GM12878 (cell line): ENCODE measurements around the gene DPY19L3. TPM values are rescaled to one million over a fixed set of nuclear protein-coding genes. Genes with fewer than 3 reads are reported as not detected.
"Not testable (repeated sequence)": the region's sequence is repeated elsewhere in the genome, so short reads cannot be mapped to it uniquely, and the experiment has no call there.

Source experiments
- ATAC-seq: fragments of 200-7000 bp; cut with Tn5 transposase; 3 replicates; pipeline ENCODE4 v1.9.1; 2020; ENCODE audit warnings: mild to moderate bottlenecking, moderate library complexity
- BruUV-seq: library from RNA; stranded (reverse); fragments of 400-500 nt; replicated peaks from 2 replicates; lab custom pipeline; 2021; lab: Mats Ljungman, UMichigan
- CTCF ChIA-PET: fragments of 300-600 bp; sonication (Branson Sonifier 250); formaldehyde crosslinking; extraction: SDS; loops from one replicate; lab custom pipeline; 2021; ENCODE audit warnings: inconsistent platforms; lab: Yijun Ruan, JAX
- POLR2A ChIA-PET: fragments of 350-600 bp; formaldehyde crosslinking; extraction: SDS; loops from one replicate; lab custom pipeline; 2021; ENCODE audit warnings: inconsistent platforms; lab: Charles Lee
- RAD21 ChIA-PET: fragments of 300-600 bp; sonication (Branson Sonifier 250); formaldehyde crosslinking; loops from one replicate; lab custom pipeline; 2023; ENCODE audit warnings: antibody characterized with exemption; ENCODE audit not compliant: unreplicated experiment; lab: Charles Lee
- SMC1A ChIA-PET: fragments of 300-600 bp; sonication (Branson Sonifier 250); formaldehyde crosslinking; loops from one replicate; lab custom pipeline; 2023; ENCODE audit not compliant: unreplicated experiment, uncharacterized antibody; lab: Charles Lee
- DNase-seq: peaks from one replicate; pipeline ENCODE4 v3.0.0-alpha.2; 2011; ENCODE audit warnings: low read depth, low spot score
- FAIRE-seq: peaks from 3 replicates; lab custom pipeline; 2011; peaks lifted over from hg19 to GRCh38; lab: Jason Lieb, UNC
- H2AFZ ChIP-seq: 2 replicates; pipeline ENCODE4 v1.6.0; 2011; ENCODE audit warnings: low read depth, low read length, control low read depth; ENCODE audit not compliant: control insufficient read depth
- H3K27ac ChIP-seq: 2 replicates; pipeline ENCODE4 v1.5.1; 2011; ENCODE audit warnings: control low read depth; ENCODE audit not compliant: control insufficient read depth, insufficient read depth
- H3K27me3 ChIP-seq, 2 experiments: replicated peaks in 1 of 2; 2 replicates each; pipeline versions ENCODE4 v1.6.0 to v1.6.1; 2011; ENCODE audit warnings: low read length in 1 of 2; ENCODE audit not compliant: control insufficient read depth in 2 of 2, insufficient read depth in 2 of 2
- H3K36me3 ChIP-seq, 2 experiments: 2 replicates each; pipeline ENCODE4 v1.5.1; 2011; ENCODE audit warnings: low read length in 1 of 2; ENCODE audit not compliant: control insufficient read depth in 2 of 2, insufficient read depth in 2 of 2
- H3K4me1 ChIP-seq: 2 replicates; pipeline ENCODE4 v1.6.1; 2011; ENCODE audit warnings: mild to moderate bottlenecking, low read length, moderate library complexity, mixed read lengths; ENCODE audit not compliant: control insufficient read depth, insufficient read depth
- H3K4me2 ChIP-seq: 2 replicates; pipeline ENCODE4 v1.6.0; 2011; ENCODE audit warnings: control low read depth; ENCODE audit not compliant: control insufficient read depth, insufficient read depth
- H3K4me3 ChIP-seq: fragments of 200-600 bp; sonication (generic); 2 replicates; pipeline ENCODE4 v1.5.1; 2016
- H3K79me2 ChIP-seq: 2 replicates; pipeline ENCODE4 v1.6.0; 2011; ENCODE audit warnings: low read length; ENCODE audit not compliant: control insufficient read depth, insufficient read depth
- H3K9ac ChIP-seq: 2 replicates; pipeline ENCODE4 v1.8.0; 2011; ENCODE audit warnings: low read length, control low read depth, mixed read lengths; ENCODE audit not compliant: control insufficient read depth, insufficient read depth
- H3K9me3 ChIP-seq: replicated peaks from 3 replicates; pipeline ENCODE4 v1.5.1; 2011; ENCODE audit warnings: mild to moderate bottlenecking, low read length; ENCODE audit not compliant: control insufficient read depth, insufficient read depth
- H4K20me1 ChIP-seq: 2 replicates; pipeline ENCODE4 v1.6.0; 2011; ENCODE audit not compliant: control insufficient read depth, insufficient read depth
- FOS ChIP-seq: IDR thresholded peaks from 3 replicates; pipeline ENCODE4 v1.6.1; 2011; ENCODE audit warnings: borderline replicate concordance; ENCODE audit not compliant: insufficient read length; ENCODE audit errors: extremely low read depth
- HDAC6 ChIP-seq: fragments of 200-600 bp; sonication (generic); IDR thresholded peaks from one replicate; pipeline ENCODE4 v1.8.0; 2017; ENCODE audit warnings: antibody characterized with exemption; ENCODE audit not compliant: unreplicated experiment
- MTA2 ChIP-seq: fragments of 450-650 bp; IDR thresholded peaks from 2 replicates; pipeline ENCODE4 v1.6.1; 2016; ENCODE audit warnings: low read depth, mild to moderate bottlenecking, moderate library complexity
- NR2F1 ChIP-seq: fragments of 450-650 bp; conservative IDR thresholded peaks from 2 replicates; pipeline ENCODE4 v1.6.1; 2017; ENCODE audit warnings: mild to moderate bottlenecking
- RAD51 ChIP-seq: fragments of 450-650 bp; IDR thresholded peaks from 2 replicates; pipeline ENCODE4 v1.6.1; 2016; ENCODE audit warnings: moderate library complexity, mild to moderate bottlenecking, inconsistent platforms
- WGBS: methylation state at CpG from one replicate; pipeline ENCODE4 v1.1.6; 2016; ENCODE audit warnings: low lambda C conversion rate; ENCODE audit not compliant: insufficient replicate concordance, insufficient coverage; ENCODE audit errors: missing lambda C conversion rate; 5-methylcytosine and 5-hydroxymethylcytosine counted together
- in situ Hi-C: fragments of 300-500 bp; cut with MboI; formaldehyde crosslinking; loops from 9 replicates; pipeline ENCODE4 v1.14.3; 2018; ENCODE audit warnings: mixed read lengths
- intact Hi-C: fragments of 100-400 bp; cut with micrococcal nuclease; formaldehyde crosslinking; loops from one replicate; pipeline ENCODE4 v1.14.2; 2022; ENCODE audit not compliant: unreplicated experiment
- polyA plus RNA-seq, 11 experiments: library from polyadenylated mRNA; depleted of rRNA in 4 of 11; unstranded in 6 of 11; stranded (reverse) in 5 of 11; fragments of >200 nt; fragmentation: Nextera tagmentation in 4 of 11; fragmentation: Illumina TruSeq in 1 of 11; extraction: Ambion mirVana in 4 of 11; extraction: Trizol in 1 of 11; gene quantifications; 1 replicate in 1 of 11; 2 replicates in 10 of 11; pipeline versions ENCODE4 v1.2.1 to v1.2.3, GENCODE V29; 2011 to 2016; ENCODE audit warnings: inconsistent platforms in 2 of 11, missing spikeins in 2 of 11, low read depth in 1 of 11
- total RNA-seq, 4 experiments: library from RNA; depleted of rRNA in 3 of 4; stranded (reverse); fragments of >200 nt in 3 of 4; fragmentation: Illumina TruSeq in 1 of 4; extraction: Trizol in 1 of 4; gene quantifications; 2 replicates each; pipeline versions ENCODE4 v1.2.1 to v1.2.3, GENCODE V29; 2013 to 2021

DPY19L3 gene
- total and polyA plus RNA-seq, 10 of the 15 experiments (the other 5 are each of a cell fraction or from before 2014, with no cell fraction given), result 2.5 to 30.2 (median 13.7) TPM

GRCh38 chr19:32498648-32499200, 93.2 kb downstream of the DPY19L3 start:
- Histone ChIP-seq H3K27me3 (no peaks in the 10 kb centered on the region), H3K9ac (no peak overlapping the region), H3K36me3 (no peaks in the 10 kb centered on the region), H3K4me3 (no peak overlapping the region), H2AFZ (no peak overlapping the region), H3K4me2 (no peak overlapping the region), H3K9me3 (no peaks in the 10 kb centered on the region), H4K20me1 (no peaks in the 10 kb centered on the region), H3K27ac (no peak overlapping the region), H3K4me1 (no peaks in the 10 kb centered on the region), H3K79me2 (no peaks in the 10 kb centered on the region)
- ChIA-PET RAD21 (no interaction called here), CTCF (interaction anchor here (0.7 kb wide), 1 partner anchor 13 kb away, joined by 4 read pairs; no protein-coding TSS in a partner anchor), SMC1A (interaction anchor here (1.2 kb wide), 1 partner anchor 15 kb away, joined by 3 read pairs; no protein-coding TSS in a partner anchor), POLR2A (interaction anchor here (0.6 kb wide), 1 partner anchor 173 kb away, joined by 3 read pairs; no protein-coding TSS in a partner anchor)
- TF ChIP-seq FOS (no peak), HDAC6 (no peak), RAD51 (no peak), NR2F1 (peak; percentile 88), MTA2 (peak; percentile 22; the same call in 1 of the 2 replicates)
- in situ Hi-C loops, result no loop called here
- DNase-seq (no peak), FAIRE-seq (no peak), ATAC-seq (peak; percentile 51)
- no TSS peak for BruUV-seq
- 32% methylated on average over 6 of the region's 6 CpGs for WGBS
- intact Hi-C loops, result no loop called here

GRCh38 chr19:32512498-32512897, 106.9 kb downstream of the DPY19L3 start:
- DNase-seq, H4K20me1 ChIP-seq, H3K4me3 ChIP-seq, in situ Hi-C loops, H3K27me3 ChIP-seq, H3K9ac ChIP-seq, H2AFZ ChIP-seq, H3K4me2 ChIP-seq, intact Hi-C loops, POLR2A ChIA-PET, H3K9me3 ChIP-seq, H3K79me2 ChIP-seq, SMC1A ChIA-PET, H3K4me1 ChIP-seq, H3K36me3 ChIP-seq, ATAC-seq, H3K27ac ChIP-seq, BruUV-seq, FAIRE-seq, CTCF ChIA-PET, RAD21 ChIA-PET: not testable (repeated sequence)
- WGBS, result 92% methylated on average over 4 of the region's 4 CpGs
